Motor neuron (in vitro differentiated cells): ENCODE results near the gene TSC22D1. TPM values are rescaled to one million over a fixed set of nuclear protein-coding genes. Genes with fewer than 3 reads are reported as not detected.

Source experiments
- ATAC-seq, 8 experiments: fragments of 200-7000 bp; cut with Tn5 transposase; replicated peaks in 6 of 8; 2 replicates each; pipeline ENCODE4 v1.8.0; 2021; ENCODE audit warnings: mild to moderate bottlenecking in 8 of 8, moderate library complexity in 8 of 8
- H3K27ac ChIP-seq, 2 donors: fragments of 250-450 bp; sonication (Bioruptor Pico); 2 replicates each; pipeline ENCODE4 v1.9.0; 2021; ENCODE audit warnings: antibody characterized with exemption in 2 of 2, mild to moderate bottlenecking in 2 of 2, moderate library complexity in 1 of 2
- H3K4me1 ChIP-seq, 2 donors: fragments of 250-450 bp; sonication (Bioruptor Pico); replicated peaks in 1 of 2; 2 replicates each; pipeline ENCODE4 v1.6.1; 2021; ENCODE audit warnings: antibody characterized with exemption in 2 of 2, mild to moderate bottlenecking in 2 of 2, moderate library complexity in 1 of 2
- H3K4me3 ChIP-seq, 5 donors: fragments of 250-450 bp; sonication (Bioruptor Pico); 2 replicates each; pipeline ENCODE4 v1.9.0; 2021; ENCODE audit warnings: antibody characterized with exemption in 5 of 5, mild to moderate bottlenecking in 5 of 5, moderate library complexity in 4 of 5
- WGBS, 10 experiments: fragments of 450-650 bp; shearing (Covaris generic); methylation state at CpG; one replicate each; pipeline ENCODE4 v1.0.0; 2022; 5-methylcytosine and 5-hydroxymethylcytosine counted together
- in situ Hi-C, 9 experiments: fragments of 400-800 bp; cut with MboI; loops; one replicate each; pipeline ENCODE4 v1.15.0; 2021; ENCODE audit warnings: low sequenced_read_pairs in 9 of 9, low pct_unique_long_range_greater_than_20kb in 2 of 9; ENCODE audit not compliant: unreplicated experiment in 9 of 9
- total RNA-seq, 8 experiments: library from RNA; unstranded; fragments of 300-600 nt; gene quantifications; 2 replicates each; pipeline versions ENCODE4 v1.2.3 to v1.2.4, GENCODE V29; 2022

TSC22D1 gene
- total RNA-seq, 8 experiments from 2014 or later, result 52.3 to 226 (median 146) TPM

DNA sequence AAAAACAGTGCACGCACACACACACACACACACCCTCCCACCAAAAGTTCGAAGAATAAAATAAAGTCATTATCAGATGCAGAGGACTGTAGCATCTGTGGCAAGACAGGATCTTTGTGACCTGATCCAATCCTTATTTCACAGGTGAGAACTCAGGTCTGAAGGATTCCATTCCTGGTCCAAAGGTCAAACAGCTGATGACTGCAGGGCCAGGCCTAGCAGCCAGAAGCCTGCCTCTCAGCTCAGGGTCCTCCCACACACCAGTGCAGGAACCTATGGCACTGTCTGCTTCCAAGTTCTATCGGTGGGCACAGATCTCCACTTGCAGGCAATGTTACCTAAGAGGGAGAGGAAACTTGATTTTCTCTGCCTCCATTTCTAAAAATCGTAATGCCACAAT, 145.0 kb downstream of the TSC22D1 start:
- Histone ChIP-seq H3K4me3 (no peak overlapping the region), H3K27ac (no peak overlapping the region), H3K4me1 (peaks cover 8 to 12% of the 10 kb centered on the region in 2 donors)
- no peak for ATAC-seq
- WGBS, 10 experiments, result 67 to 100% (median 90%) methylated on average over 1 to 3 of the region's 4 CpGs
- in situ Hi-C loops, result loop anchor here (10.0 to 25.0 kb wide), 7 partner anchors 169 to 526 kb away; no protein-coding TSS in a partner anchor

DNA sequence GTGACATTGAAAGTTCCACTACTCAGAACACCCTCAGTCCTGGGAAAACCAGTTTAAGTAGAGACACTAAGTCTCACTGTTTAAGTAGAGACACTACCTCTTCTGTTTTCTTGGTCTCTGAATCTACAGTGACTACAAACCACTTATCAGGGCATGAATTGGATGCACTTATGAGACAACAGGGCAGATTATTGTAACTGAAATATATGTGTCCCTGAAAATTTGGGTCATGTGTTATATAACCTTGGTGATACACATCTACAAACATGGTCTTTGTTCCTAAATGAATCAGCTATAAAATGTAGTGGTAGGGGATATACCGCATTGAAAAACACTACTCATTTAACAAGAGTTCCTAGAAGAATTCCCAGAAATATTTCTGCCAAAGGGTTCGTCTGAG, 146.8 kb downstream of the TSC22D1 start:
- peaks cover 8 to 12% of the 10 kb centered on the region in 2 donors for H3K4me1 ChIP-seq
- no peak overlapping the region for H3K27ac ChIP-seq
- 33 to 100% (median 84%) methylated on average over 1 to 2 of the region's 2 CpGs; no CpG with 5 or more reads in 3 of the 10 experiments for WGBS, 10 experiments
- in situ Hi-C loops, result loop anchor here in 7 of 9 experiments (25.0 kb wide), 5 partner anchors 167 to 517 kb away; no protein-coding TSS in a partner anchor
- H3K4me3 ChIP-seq, result no peak overlapping the region
- no peak for ATAC-seq

DNA sequence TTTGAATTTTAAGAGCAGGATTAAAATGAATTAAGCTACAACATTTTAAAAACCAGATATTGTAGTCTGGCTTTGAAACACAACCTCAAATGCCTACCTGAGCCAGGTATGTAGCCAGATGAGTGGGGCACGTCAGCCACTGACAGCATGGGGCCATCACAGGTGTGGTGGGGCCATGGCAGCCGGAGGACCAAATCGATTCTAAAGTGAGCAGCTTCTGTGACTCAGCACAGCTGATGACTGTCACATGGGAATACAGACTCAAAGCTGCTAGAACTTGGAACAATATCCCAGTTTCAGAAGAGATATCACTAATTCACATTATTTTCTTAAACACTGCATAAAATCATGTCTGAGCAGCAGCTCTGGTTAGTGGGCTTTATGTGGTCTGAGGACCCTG, 149.7 kb downstream of the TSC22D1 start:
- H3K4me1 ChIP-seq, result peaks cover 0 to 3% of the 10 kb centered on the region in 2 donors
- in situ Hi-C loops, result loop anchor here in 7 of 9 experiments (25.0 kb wide), 5 partner anchors 164 to 514 kb away; no protein-coding TSS in a partner anchor
- WGBS, 10 experiments, result 22 to 94% (median 60%) methylated on average over 1 to 3 of the region's 3 CpGs; no CpG with 5 or more reads in 5 of the 10 experiments
- no peak overlapping the region for H3K27ac ChIP-seq
- no peak overlapping the region for H3K4me3 ChIP-seq
- no peak for ATAC-seq

DNA sequence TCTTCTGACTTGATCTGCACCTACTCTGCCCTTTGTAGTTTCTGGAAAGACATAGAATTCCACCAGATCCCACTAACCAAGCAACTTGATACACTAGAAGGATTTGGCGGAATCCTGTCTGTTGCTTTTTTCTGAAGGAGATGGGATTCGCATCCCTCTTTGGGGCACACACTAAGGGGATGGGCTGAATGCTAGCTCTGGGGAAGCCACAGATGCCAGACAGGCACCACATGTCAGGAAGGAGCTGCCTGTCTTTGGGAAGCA, 150.4 kb downstream of the TSC22D1 start:
- ATAC-seq, result no peak
- Histone ChIP-seq H3K27ac (no peak overlapping the region), H3K4me1 (peaks cover 0 to 3% of the 10 kb centered on the region in 2 donors), H3K4me3 (no peak overlapping the region)
- 80 to 100% (median 100%) methylated on average over 1 to 2 of the region's 2 CpGs; no CpG with 5 or more reads in 4 of the 10 experiments for WGBS, 10 experiments
- in situ Hi-C loops, result loop anchor here in 7 of 9 experiments (25.0 kb wide), 5 partner anchors 163 to 513 kb away; no protein-coding TSS in a partner anchor

DNA sequence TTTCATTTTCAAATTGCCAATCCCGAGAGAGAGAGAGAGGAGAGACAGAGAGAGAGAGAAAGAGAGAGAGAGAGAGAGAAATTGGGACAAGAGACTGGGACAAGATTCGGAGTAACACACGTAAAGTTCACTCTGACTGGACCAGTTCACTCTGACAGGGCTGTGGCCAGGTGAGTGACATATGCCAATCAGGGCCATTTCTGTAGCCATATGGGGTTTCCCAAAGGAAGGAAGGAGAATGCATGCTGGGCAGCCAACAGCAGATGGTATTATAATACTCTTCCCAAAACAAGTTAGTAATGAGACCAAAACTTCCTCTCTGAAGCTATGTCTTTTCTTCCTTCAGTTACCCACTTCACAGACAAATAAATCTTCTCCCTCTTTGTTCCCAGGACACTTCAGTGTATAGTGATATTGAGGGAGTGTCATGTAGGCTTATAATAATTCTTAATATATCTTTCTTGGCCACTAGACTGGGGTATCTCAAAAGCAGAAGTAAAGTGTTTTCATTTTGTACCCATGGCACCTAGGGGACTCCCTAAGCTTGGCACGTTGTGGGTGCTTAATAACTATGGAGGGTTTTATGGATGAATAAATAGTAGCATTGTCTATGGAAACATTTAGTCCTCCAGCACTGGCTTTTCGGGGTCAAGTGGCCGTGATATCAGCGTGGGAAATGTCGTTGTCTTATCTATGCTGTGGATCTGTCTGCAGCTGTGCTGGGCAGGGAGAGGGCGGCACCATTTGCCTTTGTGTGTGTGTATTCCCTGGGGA, 150.9 kb downstream of the TSC22D1 start:
- Histone ChIP-seq H3K4me1 (peaks cover 0 to 3% of the 10 kb centered on the region in 2 donors), H3K27ac (no peak overlapping the region), H3K4me3 (no peak overlapping the region)
- WGBS, 10 experiments, result 20 to 100% (median 74%) methylated on average over 1 to 8 of the region's 9 CpGs; no CpG with 5 or more reads in 2 of the 10 experiments
- in situ Hi-C loops, result loop anchor here in 7 of 9 experiments (25.0 kb wide), 5 partner anchors 163 to 513 kb away; no protein-coding TSS in a partner anchor
- peak in 1 of 8 experiments; percentile 31 for ATAC-seq

DNA sequence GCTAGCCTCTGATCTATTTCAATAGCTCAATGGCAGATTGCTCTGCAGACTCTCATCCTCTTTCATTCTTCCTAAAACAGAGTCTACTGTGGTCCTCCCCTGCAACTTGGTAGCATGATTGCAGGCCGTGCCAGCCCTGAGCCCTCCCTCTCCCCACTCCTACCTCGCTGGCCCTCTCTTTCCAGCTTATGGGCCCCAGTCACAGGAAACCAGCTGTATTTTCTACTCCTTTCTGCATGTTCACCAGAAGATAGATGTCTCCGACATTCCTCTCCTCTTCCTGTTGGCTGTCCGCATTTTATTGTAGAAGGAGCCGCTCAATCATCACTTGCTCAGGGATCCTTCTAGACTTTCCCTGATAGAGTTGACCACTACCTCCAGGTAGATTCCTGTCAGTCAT, 152.3 kb downstream of the TSC22D1 start:
- H3K27ac ChIP-seq, result no peak overlapping the region
- 81 to 95% (median 91%) methylated on average over 2 to 4 of the region's 5 CpGs; no CpG with 5 or more reads in 2 of the 10 experiments for WGBS, 10 experiments

DNA sequence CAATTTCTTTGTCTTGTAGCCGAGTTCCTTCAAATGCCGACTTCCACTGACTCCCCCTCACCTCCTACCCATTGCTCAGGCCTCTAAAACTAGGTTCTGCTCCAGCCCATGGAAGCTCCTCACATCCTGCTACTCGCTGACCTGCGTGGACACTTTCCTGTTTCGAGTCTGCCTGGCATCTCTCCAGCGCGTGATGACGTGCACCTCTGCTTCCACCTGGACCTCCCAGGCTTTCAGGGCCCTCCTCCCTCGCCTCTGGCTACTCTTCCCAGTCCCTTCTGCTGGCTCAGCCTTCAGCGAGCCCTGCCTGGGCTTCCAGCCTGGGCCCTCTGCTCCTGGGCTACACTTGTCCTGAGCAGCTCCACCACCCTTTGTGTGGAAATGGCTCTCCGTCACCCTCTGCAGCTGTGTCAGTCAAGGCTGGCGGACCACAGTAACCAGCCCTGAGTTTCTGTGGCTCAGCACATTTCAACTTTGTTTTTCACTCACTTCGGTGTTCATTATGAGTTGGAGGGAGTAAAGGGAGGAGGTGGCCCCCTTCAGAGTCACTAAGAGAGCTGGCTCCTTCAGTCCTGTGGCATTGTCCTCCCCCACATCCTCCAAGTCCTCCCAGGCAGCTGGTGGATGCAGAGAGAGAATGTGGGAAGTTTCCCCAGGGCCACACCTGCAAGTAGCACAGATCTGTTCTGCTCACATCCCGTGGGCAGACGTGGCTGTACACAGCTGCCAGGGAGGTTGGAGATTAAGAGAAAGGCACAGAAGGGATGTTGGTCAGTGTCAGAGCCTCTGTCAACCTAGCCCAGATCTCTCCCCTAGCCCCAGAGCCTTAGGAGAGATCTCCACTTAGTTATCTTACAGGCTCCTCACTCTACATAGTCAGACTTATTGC, 153.1 kb downstream of the TSC22D1 start:
- Histone ChIP-seq H3K27ac (no peak overlapping the region), H3K4me3 (no peak overlapping the region), H3K4me1 (peaks cover 0 to 5% of the 10 kb centered on the region in 2 donors)
- peak in 4 of 8 experiments; percentile 10 to 47 (median 24) for ATAC-seq
- in situ Hi-C loops, result no loop called here
- WGBS, 10 experiments, result 30 to 93% (median 83%) methylated on average over 1 to 11 of the region's 15 CpGs; no CpG with 5 or more reads in 1 of the 10 experiments

More for the DNA sequence above, 152.3 kb downstream of the TSC22D1 start:
- ATAC-seq, result no peak
- Histone ChIP-seq H3K4me3 (no peak overlapping the region), H3K4me1 (peaks cover 0 to 5% of the 10 kb centered on the region in 2 donors)
- in situ Hi-C loops, result no loop called here

DNA sequence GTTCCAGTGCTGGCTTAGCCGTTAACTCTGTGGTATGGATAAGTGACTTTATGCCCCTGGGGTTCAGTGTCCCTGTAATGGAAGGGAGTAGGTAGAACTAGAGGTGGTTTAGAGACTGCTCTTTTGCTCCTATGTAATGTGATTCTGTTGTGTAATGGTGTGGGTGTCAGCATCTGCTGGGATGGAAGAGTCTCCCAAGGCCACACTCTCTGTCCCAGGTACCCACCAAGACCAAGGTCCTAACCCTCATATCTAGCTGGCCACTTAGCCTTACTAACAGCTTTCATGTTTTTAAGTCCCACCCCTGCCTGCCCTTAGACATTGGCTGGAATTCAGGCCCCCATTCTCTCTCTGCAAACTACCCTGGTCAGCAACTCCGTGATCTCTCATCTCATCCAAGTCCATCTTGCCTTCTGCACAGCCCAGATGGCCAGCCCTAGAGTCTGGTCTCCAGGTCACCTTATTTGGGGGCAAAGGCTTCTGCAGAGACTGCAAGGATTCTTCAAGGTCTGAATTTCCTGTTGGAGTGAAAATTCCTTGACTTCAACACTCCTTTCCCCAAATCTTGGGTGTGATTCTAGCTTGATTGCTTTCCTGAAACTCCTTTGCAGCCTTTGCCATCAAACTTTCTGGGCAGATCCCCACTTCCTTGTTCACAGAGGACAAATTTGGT, 154.1 kb downstream of the TSC22D1 start:
- no peak overlapping the region for H3K27ac ChIP-seq
- 80 to 100% (median 100%) methylated on average over 1 to 2 of the region's 2 CpGs; no CpG with 5 or more reads in 3 of the 10 experiments for WGBS, 10 experiments
- no peak overlapping the region for H3K4me3 ChIP-seq
- H3K4me1 ChIP-seq, result peaks cover 0 to 5% of the 10 kb centered on the region in 2 donors
- no peak for ATAC-seq
- in situ Hi-C loops, result no loop called here

DNA sequence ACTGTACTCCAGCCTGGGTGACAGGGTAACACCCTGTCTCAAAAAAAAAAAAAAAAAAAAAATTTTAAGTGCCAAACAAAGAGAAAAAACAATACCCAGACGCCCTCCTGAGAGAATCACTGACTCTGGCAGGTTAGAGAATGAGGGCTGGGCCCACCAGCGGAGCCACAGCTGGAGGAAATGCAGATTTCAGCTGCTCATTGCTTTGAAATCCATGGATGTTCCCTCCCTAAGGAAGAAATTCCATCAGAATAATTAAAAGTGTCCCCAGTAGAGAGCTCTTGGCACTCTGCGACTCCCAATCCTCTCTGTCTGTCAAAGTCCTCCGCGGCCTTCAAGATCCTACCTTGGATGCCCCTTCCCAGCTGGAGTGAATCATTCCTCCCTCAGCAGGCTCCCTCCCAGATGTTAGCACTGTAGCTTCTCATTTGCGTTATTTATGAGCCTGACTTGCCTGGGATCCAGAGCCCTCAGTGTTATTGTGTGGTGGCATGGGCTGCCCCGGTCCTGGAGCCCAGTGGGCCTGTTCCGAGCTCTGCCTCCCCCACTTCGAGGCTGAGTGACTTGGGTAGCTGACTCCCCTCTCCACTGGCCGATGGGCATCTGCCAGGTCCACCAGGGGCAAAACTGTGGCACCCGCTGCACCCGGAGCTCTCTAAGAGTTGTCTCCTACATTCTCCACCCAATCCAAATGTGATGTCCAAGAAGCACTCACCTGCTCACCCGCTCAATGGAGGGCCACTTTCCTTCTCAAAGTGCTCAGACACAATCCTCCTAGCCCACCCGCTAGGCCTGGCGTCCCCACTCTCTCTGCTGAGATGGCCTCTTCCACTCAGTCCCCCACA, 155.5 kb downstream of the TSC22D1 start:
- H3K27ac ChIP-seq, result no peak overlapping the region
- peaks cover 6 to 18% of the 10 kb centered on the region in 2 donors for H3K4me1 ChIP-seq
- in situ Hi-C loops, result no loop called here
- 10 to 83% (median 57%) methylated on average over 1 to 9 of the region's 15 CpGs; no CpG with 5 or more reads in 2 of the 10 experiments for WGBS, 10 experiments
- ATAC-seq, result peak; percentile 30 to 96 (median 68)
- no peak overlapping the region for H3K4me3 ChIP-seq

DNA sequence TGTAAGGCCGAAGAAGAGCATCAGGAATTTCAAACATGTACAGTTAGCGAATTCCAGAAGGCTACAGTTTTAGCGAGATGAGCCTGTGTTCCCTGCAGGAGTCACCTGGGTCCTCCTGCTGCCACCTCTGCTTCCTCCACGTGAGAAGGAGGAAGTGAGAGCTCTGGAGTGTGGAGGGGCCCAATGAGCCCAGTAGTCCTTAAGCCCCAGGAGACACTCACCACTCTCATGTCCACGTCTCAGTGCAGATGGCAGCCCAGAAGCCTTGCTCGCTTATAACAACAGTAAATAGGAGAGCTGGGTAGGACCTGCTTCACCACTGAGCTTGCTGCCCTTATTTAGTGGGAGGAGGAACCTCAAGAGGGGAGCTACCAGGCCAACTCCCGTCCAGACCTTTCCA, 158.3 kb downstream of the TSC22D1 start:
- H3K27ac ChIP-seq, result no peak overlapping the region
- H3K4me3 ChIP-seq, result no peak overlapping the region
- in situ Hi-C loops, result no loop called here
- no peak for ATAC-seq
- peaks cover 7 to 20% of the 10 kb centered on the region in 2 donors for H3K4me1 ChIP-seq
- 84 to 100% (median 95%) methylated on average over 1 to 5 of the region's 7 CpGs; no CpG with 5 or more reads in 1 of the 10 experiments for WGBS, 10 experiments

DNA sequence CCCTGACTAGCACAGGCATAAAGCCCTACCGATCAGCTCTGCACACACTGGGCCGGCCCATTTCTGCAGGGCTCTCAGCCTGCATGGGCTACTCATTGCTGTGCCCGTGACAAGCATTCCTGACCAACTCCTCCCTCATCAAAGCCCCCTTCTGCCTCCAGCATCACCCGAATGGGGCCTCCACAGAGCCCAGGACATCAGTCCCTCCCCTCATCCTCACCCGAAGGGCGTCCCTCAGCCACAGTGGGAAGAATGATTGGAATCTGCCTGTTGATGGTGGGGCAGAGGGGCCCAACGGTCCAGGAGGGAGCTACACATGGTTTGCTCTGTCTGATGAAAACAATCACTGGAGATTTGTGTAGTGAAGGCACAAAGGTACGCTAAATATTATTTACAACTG, 158.7 kb downstream of the TSC22D1 start:
- WGBS, 10 experiments, result 20 to 100% (median 69%) methylated on average over 1 to 7 of the region's 8 CpGs; no CpG with 5 or more reads in 4 of the 10 experiments
- Histone ChIP-seq H3K27ac (no peak overlapping the region), H3K4me3 (no peak overlapping the region), H3K4me1 (peaks cover 9 to 25% of the 10 kb centered on the region in 2 donors)
- in situ Hi-C loops, result no loop called here
- ATAC-seq, result peak in 3 of 8 experiments; percentile 18 to 51 (median 35)
